ENCODE data around the gene ALPK3.
"Not testable (repeated sequence)": the region's sequence is repeated elsewhere in the genome, so short reads cannot be mapped to it uniquely, and the experiment has no call there.

The ALPK3 gene

GRCh38 chr15:84824260-84825007, 7.3 kb downstream of the ALPK3 start:
- no peak for ATAC-seq

- ATAC-seq: no peak
Observed at GRCh38 chr15:84826369-84826823, 9.2 kb downstream of the ALPK3 start.

DNA sequence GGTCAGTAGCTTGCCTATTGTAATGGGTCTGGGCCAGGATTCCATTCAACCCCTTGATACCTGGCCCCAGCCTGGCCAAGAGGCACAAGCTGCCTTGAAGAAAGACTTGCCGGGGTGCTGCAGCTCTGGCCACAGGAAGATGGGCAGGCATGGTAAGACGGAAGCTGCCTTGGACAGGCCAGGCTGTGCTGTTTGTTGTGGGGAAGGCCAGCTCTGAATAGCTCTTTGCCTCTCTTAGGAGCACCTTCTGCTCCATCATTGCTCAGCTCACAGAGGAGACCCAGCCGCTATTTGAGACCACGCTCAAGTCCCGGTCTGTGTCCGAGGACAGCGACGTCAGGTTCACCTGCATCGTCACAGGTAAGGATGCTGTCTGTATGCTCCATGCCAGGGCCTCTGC, 10.1 kb downstream of the ALPK3 start:
- no peak for ATAC-seq

DNA sequence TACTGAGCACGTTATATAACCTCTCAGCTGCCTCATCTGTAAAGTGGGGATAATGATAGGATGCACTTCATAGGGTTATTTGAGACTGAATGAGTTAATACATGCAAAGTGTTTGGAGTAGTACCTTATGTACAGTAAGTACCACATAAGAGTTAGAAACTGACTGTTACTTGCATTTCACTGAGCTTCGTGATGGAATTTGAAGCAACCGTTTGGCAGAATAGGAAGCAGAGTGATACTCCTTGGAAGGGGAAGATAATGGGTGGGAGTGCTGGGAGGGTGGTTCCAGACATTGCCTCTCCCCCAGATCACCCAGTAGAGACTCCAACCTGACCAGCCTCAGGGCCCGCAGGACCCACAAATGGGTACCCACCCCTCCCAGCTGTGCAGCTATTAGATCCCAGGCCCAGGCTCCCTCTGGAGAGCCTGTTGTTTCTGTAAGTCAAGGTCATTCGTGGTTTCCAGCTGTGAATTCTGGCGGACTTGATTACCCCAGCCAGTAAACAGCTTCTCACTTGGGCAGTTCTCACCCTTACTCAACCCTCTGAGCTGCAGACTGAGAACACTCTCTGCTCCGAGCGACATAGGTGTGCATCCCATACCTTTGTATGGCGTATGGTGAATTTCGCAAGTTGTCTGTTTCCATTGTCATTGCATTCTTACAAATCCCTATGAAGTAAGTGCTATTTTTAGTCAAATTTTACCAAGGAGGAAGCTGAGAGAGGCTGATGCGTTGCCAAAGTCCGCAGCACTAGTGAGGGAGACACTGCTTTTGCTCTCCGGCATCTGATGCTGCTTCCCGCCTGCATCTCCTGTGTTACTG, 11.1 kb downstream of the ALPK3 start:
- no peak for ATAC-seq

- ATAC-seq: no peak
Observed at GRCh38 chr15:84829428-84829827, 12.3 kb downstream of the ALPK3 start.

DNA sequence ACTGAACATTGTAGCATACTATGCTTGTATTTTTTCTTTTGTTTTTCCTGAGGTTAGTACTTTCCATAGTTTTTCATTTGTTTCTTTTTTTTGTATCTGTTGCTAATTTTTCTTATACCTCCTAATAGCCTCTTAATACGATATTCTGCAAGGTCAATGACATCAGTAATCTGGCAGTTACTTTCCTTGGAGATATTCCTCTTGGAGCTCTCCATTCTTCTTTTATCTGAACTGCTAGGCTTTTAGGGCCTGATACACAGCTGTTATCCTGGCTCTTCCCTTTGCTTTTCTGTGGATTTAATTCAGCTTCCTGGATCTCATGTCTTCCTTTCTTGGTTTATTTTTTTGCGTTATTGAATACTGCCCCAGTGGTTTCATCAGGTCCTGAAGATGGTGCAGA, 12.9 kb downstream of the ALPK3 start:
- no peak for ATAC-seq

- no peak for ATAC-seq
Observed at GRCh38 chr15:84831028-84831427, 13.9 kb downstream of the ALPK3 start.

DNA sequence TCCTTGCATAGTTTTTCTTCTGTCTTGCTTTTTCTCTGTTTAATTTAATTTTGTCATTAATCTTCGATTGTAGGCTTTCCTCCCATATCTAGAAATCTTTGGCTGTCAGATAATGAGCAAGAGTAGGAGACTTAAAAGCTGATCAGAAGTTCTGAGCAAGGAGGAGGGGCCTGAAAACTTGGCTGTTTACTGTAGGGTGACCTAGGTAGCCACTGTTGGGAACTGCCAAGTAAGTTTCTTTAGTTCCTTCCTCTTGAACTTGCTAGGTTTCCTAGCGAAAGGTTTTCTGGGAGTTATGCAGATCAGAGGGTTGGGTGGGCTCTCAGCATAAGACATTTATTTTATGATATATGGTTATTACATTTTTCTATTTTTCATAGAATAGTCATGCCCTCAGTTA, 14.5 kb downstream of the ALPK3 start:
- ATAC-seq: no peak

- no peak for ATAC-seq
Observed at GRCh38 chr15:84832448-84833040, 15.4 kb downstream of the ALPK3 start.

DNA sequence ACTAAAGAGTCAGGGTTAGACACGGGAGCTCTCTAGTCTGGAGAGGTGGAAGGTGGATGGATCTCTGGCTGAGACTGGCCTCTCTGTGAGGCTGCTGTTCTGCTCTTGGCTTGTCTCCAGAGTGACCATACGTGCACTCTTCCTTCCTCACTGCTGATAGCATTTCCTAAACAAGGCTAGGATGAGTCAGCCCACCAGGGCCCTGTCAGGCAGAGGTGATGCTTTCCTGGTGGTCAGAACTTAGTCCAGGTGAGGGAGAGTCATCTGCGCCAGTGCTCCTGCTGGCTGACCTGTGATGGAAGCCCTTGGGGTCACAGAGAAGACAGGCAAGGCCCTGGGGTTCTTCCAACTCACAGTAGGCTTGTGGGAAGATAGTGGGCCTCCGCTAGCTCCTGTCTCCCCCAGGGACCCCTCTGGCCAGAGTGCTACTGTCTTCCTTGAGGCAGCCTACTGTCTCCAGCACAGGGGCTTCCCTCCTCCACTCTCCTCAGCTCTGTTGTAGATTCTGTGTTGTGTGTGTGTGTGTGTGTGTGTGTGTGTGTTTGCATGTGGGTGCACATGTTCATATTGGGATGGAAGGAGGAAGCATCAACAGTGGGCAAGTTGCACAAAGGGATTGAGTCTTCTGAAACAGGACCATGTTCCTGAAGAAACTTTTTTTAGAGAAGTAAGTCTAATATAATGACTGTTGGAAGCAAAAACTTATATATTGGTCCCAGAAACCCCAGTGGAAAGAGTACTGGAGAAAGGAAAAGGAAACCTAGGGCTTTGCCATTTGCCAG, 16.5 kb downstream of the ALPK3 start:
- no peak for ATAC-seq

- ATAC-seq: no peak
Observed at GRCh38 chr15:84834229-84834955, 17.2 kb downstream of the ALPK3 start.

DNA sequence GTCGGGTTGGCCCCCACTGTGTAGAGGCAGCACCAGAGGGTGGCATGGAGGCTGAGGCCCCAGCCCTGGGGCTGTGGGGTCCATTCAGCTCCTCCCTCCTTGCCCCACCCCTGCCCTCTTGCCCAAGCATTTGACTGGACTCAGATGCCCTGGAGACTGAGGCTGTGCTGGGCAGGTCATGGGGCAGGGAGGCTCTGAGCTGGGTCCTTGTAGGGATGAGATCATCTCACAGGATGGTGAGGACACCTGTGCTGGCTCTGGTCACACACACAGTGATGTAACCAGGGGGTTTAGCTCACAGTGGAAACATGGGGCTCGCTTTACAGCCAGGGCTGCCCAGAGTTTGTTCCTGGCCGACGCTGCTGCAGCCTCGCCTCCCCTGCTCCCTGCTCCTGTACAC, 17.8 kb downstream of the ALPK3 start:
- no peak for ATAC-seq

- ATAC-seq: no peak
Observed at GRCh38 chr15:84835661-84836337, 18.6 kb downstream of the ALPK3 start.

GRCh38 chr15:84836844-84837243, 19.7 kb downstream of the ALPK3 start:
- ATAC-seq: no peak

DNA sequence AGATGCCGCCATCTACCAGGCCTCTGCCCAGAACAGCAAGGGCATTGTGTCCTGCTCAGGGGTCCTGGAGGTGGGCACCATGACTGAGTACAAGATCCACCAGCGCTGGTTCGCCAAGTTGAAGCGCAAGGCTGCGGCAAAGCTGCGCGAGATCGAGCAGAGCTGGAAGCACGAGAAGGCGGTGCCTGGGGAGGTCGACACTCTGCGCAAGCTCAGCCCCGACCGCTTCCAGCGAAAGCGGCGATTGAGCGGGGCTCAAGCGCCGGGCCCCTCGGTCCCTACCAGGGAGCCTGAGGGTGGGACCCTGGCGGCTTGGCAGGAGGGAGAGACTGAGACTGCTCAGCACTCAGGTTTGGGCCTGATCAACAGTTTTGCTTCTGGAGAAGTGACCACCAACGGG, 22.6 kb downstream of the ALPK3 start:
- ATAC-seq: no peak

DNA sequence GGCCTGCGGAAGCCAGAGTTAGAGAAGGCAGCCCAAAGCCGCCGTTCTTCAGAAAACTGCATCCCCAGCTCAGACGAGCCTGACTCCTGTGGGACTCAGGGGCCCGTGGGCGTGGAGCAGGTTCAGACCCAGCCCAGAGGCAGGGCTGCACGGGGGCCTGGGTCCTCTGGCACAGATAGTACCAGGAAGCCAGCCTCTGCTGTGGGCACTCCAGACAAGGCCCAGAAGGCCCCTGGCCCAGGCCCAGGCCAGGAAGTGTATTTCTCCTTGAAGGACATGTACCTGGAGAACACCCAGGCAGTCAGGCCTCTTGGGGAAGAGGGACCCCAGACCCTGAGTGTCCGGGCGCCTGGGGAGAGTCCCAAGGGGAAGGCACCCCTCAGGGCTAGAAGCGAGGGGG, 23.1 kb downstream of the ALPK3 start:
- ATAC-seq: no peak

DNA sequence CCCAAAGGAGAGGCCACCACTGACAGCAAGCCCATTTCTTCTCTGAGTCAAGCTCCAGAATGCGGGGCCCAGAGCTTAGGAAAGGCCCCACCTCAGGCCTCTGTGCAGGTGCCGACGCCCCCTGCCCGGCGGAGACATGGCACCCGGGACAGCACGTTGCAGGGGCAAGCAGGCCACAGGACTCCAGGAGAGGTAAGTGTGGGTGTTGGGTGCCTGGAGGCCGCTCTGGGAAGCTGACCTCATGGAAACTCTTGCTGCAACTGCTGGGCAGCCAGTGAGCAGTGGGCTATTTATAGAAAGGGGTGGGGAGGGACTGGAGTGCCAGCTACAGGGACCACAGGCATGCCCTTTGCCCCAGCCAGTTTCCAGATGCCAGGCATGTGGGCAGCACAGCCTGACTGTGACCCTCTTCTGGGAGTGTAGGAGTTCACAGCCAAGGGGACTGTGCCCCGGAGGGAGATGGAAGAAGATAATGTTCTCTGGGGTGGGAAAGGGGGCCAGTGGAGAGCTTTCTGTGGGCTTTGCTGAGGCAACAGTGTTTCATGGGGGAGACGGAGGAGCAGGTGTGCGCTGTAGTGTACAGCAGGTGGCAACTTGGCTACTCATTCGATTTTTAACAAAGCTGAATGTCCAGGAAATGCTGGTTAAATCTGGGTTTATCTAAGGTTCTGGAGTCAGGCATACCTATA, 23.7 kb downstream of the ALPK3 start:
- no peak for ATAC-seq

DNA sequence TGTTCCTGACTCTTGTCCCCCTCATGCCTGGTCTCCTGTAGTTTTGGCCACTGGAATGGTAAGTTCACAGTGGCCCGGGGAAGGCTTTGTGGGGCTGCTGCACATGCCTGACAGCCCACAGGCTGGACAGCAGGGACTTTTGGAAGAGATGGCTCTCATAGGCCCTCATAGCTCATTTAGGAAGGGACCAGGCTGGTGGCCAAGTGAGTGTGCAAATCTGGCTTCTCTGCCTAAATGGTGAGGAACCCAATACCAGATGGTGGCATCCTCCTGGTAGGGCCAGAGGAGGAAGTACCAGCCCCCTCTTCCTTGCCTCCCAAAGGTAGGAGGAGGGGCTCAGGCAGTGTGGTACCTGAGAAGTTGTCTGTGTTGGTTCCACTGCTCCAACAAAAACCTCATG, 25.6 kb downstream of the ALPK3 start:
- ATAC-seq: no peak

DNA sequence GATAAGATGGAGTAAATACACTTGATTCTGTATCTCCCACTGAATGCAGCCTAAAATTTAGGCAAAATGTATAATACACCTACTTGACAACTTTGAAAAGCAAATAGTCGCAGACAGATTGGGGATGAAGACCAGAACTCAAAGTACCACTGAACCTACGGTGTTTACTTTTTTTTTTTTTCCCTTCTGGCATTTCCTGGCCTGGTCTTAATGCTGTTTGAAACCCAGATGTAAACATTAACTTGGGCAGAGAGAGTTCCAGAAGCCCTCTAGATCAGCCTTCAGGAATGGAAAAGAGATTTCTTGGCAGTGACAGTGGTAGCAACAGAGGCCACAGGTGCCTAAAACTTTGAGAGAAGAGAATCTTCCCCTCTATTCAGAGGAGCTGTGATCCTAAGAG, 27.8 kb downstream of the ALPK3 start:
- no peak for ATAC-seq

DNA sequence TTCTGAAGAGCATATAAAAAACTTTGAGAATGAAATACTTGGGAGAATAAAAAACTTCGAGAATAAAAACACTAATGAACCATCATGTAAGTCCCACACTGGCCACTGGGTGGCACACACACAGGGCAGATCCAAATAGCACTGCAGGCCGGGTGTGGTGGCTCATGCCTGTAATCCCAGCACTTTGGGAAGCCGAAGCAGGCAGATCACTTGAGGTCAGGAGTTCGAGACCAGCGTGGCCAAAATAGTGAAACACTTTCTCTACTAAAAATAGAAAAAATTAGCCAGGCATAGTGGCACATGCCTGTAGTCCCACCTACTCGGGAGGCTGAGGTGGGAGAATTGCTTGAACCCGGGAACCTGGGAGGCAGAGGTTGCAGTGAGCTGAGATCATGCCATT, 28.5 kb downstream of the ALPK3 start:
- not testable (repeated sequence) for ATAC-seq

DNA sequence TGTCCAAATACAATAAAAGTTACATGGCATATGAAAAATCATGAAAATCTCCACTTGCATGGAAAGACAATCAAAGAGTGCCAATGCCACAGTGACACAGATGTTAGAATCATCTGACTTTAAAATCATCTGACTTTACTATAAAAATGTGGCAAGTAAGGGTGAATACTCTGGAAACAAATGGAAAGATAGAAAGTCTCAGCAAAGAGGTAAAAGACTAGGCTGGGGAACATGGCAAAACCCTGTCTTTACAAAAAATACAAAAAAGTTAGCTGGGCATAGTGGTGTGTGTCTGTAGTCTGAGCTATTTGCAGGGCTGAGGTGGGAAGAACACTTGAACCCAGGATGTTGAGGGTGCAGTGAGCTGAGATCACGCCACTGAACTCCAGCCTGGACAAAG, 29.1 kb downstream of the ALPK3 start:
- ATAC-seq: no peak

Measured in activated CD4-positive, CD25-positive, alpha-beta regulatory T cell treated with anti-CD3 and anti-CD28 coated beads, Interleukin-2, amount 50 U/mL, for 24 hours (primary cell).